ENCODE measurements around the gene PHACTR2. TPM values are rescaled to one million over a fixed set of nuclear protein-coding genes. Genes with fewer than 3 reads are reported as not detected.

Gene PHACTR2
- total RNA-seq, 1 donor from 2014 or later = 142 TPM

GRCh38 chr6:143817621-143818020 lies 139.9 kb downstream of the PHACTR2 start:
- TF ChIP-seq CTCF (IDR thresholded peaks at IDR 0.05) = no peak
- Histone ChIP-seq H3K9me3 (no peaks in the 10 kb centered on the region), H3K27me3 (no peaks in the 10 kb centered on the region), H3K36me3 (peaks cover 21% of the 10 kb centered on the region), H3K4me3 (no peak overlapping the region), H3K4me1 (peaks cover 4% of the 10 kb centered on the region), H3K27ac (no peak overlapping the region)
- no peak for DNase-seq
- no peak for ATAC-seq
- intact Hi-C loops (cut with DNase I) = no loop called here

DNA sequence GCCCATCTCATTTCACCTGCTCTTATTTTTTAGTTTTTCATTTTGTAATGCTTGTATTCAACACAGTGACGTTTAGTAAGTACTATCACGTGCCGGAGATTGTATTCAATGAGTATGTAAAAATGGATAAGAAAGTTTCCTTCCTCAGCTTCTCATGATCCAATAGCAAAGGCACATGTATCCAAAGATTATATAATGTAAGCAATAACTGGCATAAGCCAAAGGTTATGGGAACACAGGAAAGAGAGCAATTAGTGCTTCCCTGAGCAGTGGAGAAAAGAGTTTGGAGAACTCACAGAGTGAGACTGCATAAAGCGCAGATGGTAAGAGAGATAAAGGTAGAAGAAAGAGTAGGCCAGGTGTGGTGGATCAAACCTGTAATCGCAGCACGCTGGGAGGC lies 143.6 kb downstream of the PHACTR2 start:
- TF ChIP-seq CTCF (IDR thresholded peaks at IDR 0.05) = no peak
- intact Hi-C loops (cut with DNase I) = no loop called here

GRCh38 chr6:143822584-143823024 lies 144.8 kb downstream of the PHACTR2 start:
- intact Hi-C loops (cut with DNase I) = no loop called here
- peak; percentile 69 for ATAC-seq
- no peak for DNase-seq
- Histone ChIP-seq H3K27ac (peak overlapping the region; percentile 37), H3K27me3 (no peaks in the 10 kb centered on the region), H3K4me1 (peaks cover 13% of the 10 kb centered on the region), H3K4me3 (no peak overlapping the region), H3K9me3 (no peaks in the 10 kb centered on the region), H3K36me3 (peaks cover 37% of the 10 kb centered on the region)
- no peak for TF ChIP-seq CTCF (IDR thresholded peaks at IDR 0.05)

More for the DNA sequence above, 143.6 kb downstream of the PHACTR2 start:
- peaks cover 34% of the 10 kb centered on the region for H3K36me3 ChIP-seq
- no peak for ATAC-seq
- no peak overlapping the region for H3K27ac ChIP-seq
- H3K4me3 ChIP-seq = no peak overlapping the region
- no peaks in the 10 kb centered on the region for H3K9me3 ChIP-seq
- H3K27me3 ChIP-seq = no peaks in the 10 kb centered on the region
- peaks cover 13% of the 10 kb centered on the region for H3K4me1 ChIP-seq
- no peak for DNase-seq

- TF ChIP-seq CTCF (IDR thresholded peaks at IDR 0.05) = no peak
- H3K36me3 ChIP-seq = peaks cover 39% of the 10 kb centered on the region
- H3K4me3 ChIP-seq = no peak overlapping the region
- DNase-seq (no peak), ATAC-seq (no peak)
- no peak overlapping the region for H3K27ac ChIP-seq
- H3K9me3 ChIP-seq = no peaks in the 10 kb centered on the region
- peaks cover 13% of the 10 kb centered on the region for H3K4me1 ChIP-seq
- intact Hi-C loops (cut with DNase I) = no loop called here
- no peaks in the 10 kb centered on the region for H3K27me3 ChIP-seq
These were observed 145.8 kb downstream of the PHACTR2 start for GRCh38 chr6:143823548-143823947.

GRCh38 chr6:143828572-143828971 lies 150.8 kb downstream of the PHACTR2 start:
- no peak for TF ChIP-seq CTCF (IDR thresholded peaks at IDR 0.05)
- ATAC-seq (no peak), DNase-seq (no peak)
- Histone ChIP-seq H3K27me3 (no peaks in the 10 kb centered on the region), H3K4me3 (no peak overlapping the region), H3K27ac (no peak overlapping the region), H3K9me3 (no peaks in the 10 kb centered on the region), H3K4me1 (peaks cover 2% of the 10 kb centered on the region), H3K36me3 (peaks cover 31% of the 10 kb centered on the region)
- intact Hi-C loops (cut with DNase I) = no loop called here

- no peaks in the 10 kb centered on the region for H3K27me3 ChIP-seq
- H3K27ac ChIP-seq = no peak overlapping the region
- no peaks in the 10 kb centered on the region for H3K9me3 ChIP-seq
- H3K4me1 ChIP-seq = no peaks in the 10 kb centered on the region
- H3K4me3 ChIP-seq = no peak overlapping the region
- ATAC-seq = no peak
- DNase-seq = no peak
- H3K36me3 ChIP-seq = no peaks in the 10 kb centered on the region
- intact Hi-C loops (cut with DNase I) = no loop called here
- no peak for TF ChIP-seq CTCF (IDR thresholded peaks at IDR 0.05)
These were observed 158.4 kb downstream of the PHACTR2 start for GRCh38 chr6:143836150-143836549.
